Stimulated activated CD4-positive, alpha-beta T cell treated with anti-CD3 and anti-CD28 coated beads, TNF-alpha, amount 100 ng/mL, for 1 hour (primary cell): ENCODE data around the gene OLR1.
"Not testable (repeated sequence)": the region's sequence is repeated elsewhere in the genome, so short reads cannot be mapped to it uniquely, and the experiment has no call there.

ENCODE experiments used
- DNase-seq, 3 donors: peaks; one replicate each; pipeline ENCODE4 v3.0.0-alpha.2; 2020; ENCODE audit warnings: low read depth in 3 of 3, low spot score in 1 of 3

Gene OLR1

GRCh38 chr12:10171973-10172728, at the start of gene OLR1:
OLR1 (minus strand) TSS chr12:10172132; CDS start chr12:10172077, 55 bp downstream.
- DNase-seq, result no peak

GRCh38 chr12:10220398-10221077, 48.6 kb upstream of the OLR1 start:
- DNase-seq, result no peak

- DNase-seq, result no peak
These were observed 46.1 kb upstream of the OLR1 start for GRCh38 chr12:10218021-10218420.

- not testable (repeated sequence) for DNase-seq
These were observed 44.0 kb upstream of the OLR1 start for GRCh38 chr12:10215946-10216345.

- no peak for DNase-seq
These were observed 43.5 kb upstream of the OLR1 start for GRCh38 chr12:10215436-10215835.

- no peak for DNase-seq
These were observed 42.9 kb upstream of the OLR1 start for GRCh38 chr12:10214895-10215267.

- DNase-seq, result no peak
These were observed 42.4 kb upstream of the OLR1 start for GRCh38 chr12:10214136-10214894.

GRCh38 chr12:10213168-10214135, 41.5 kb upstream of the OLR1 start:
- peak; percentile 35 to 46 (median 35) for DNase-seq

- peak; percentile 39 to 69 (median 52) for DNase-seq
These were observed 40.8 kb upstream of the OLR1 start, which contains the start of gene GABARAPL1 for GRCh38 chr12:10212739-10213131. GABARAPL1 (plus strand) TSS chr12:10212877; CDS start chr12:10213130, 253 bp downstream.

GRCh38 chr12:10211940-10212738, 40.2 kb upstream of the OLR1 start:
- peak; percentile 46 to 76 (median 53) for DNase-seq

- DNase-seq, result no peak
These were observed 39.4 kb upstream of the OLR1 start for GRCh38 chr12:10211101-10211939.

GRCh38 chr12:10210225-10210624, 38.3 kb upstream of the OLR1 start:
- DNase-seq, result no peak

- DNase-seq, result no peak
These were observed 35.2 kb upstream of the OLR1 start for GRCh38 chr12:10207136-10207535.

- no peak for DNase-seq
These were observed 33.4 kb upstream of the OLR1 start for GRCh38 chr12:10205220-10205807.

GRCh38 chr12:10204495-10204894, 32.6 kb upstream of the OLR1 start:
- not testable (repeated sequence) for DNase-seq

GRCh38 chr12:10197879-10198278, 25.9 kb upstream of the OLR1 start:
- no peak for DNase-seq

GRCh38 chr12:10196210-10196609, 24.3 kb upstream of the OLR1 start:
- no peak for DNase-seq

GRCh38 chr12:10194160-10194670, 22.3 kb upstream of the OLR1 start:
- DNase-seq, result no peak
